ENCODE measurements around the gene TBC1D22A.

GRCh38 chr22:46779023-46779422, 16.6 kb downstream of the TBC1D22A start:
- TF ChIP-seq POLR2AphosphoS5 (IDR thresholded peaks at IDR 0.05; ENCODE audit: low read depth): no peak
- TF ChIP-seq CTCF (conservative IDR thresholded peaks at IDR 0.05; ENCODE audit: low read depth in 2 of 2): no peak
- TF ChIP-seq EZH2phosphoT487 (IDR thresholded peaks at IDR 0.05; ENCODE audit: unreplicated experiment): no peak
- TF ChIP-seq CREB1 (CRISPR knock-in tag; IDR thresholded peaks at IDR 0.05; ENCODE audit: low read depth): no peak
- TF ChIP-seq ZNF114 (CRISPR knock-in tag; IDR thresholded peaks at IDR 0.05): no peak
- no peak for TF ChIP-seq EZH2 (IDR thresholded peaks at IDR 0.05; ENCODE audit: low read depth, unreplicated experiment)
- no peak for TF ChIP-seq ETS1 (IDR thresholded peaks at IDR 0.05)
- TF ChIP-seq REST (IDR thresholded peaks at IDR 0.05; ENCODE audit: unreplicated experiment): no peak
- TF ChIP-seq JUNB (IDR thresholded peaks at IDR 0.05; ENCODE audit: unreplicated experiment): no peak
- no peak for TF ChIP-seq STAT1 (IDR thresholded peaks at IDR 0.05; ENCODE audit: unreplicated experiment)
